Hepatocyte (in vitro differentiated cells): Measurements from ENCODE around the gene SBNO2. TPM values are rescaled to one million over a fixed set of nuclear protein-coding genes. Genes with fewer than 3 reads are reported as not detected.

ENCODE experiments used
- DNase-seq: peaks from one replicate; pipeline ENCODE4 v3.0.0-alpha.2; 2016; ENCODE audit warnings: low spot score
- H2AFZ ChIP-seq: fragments of 200-600 bp; sonication (generic); 2 replicates; pipeline ENCODE4 v1.6.0; 2016; ENCODE audit warnings: antibody characterized with exemption, mild to moderate bottlenecking
- H3K27ac ChIP-seq: fragments of 200-600 bp; sonication (generic); 2 replicates; pipeline ENCODE4 v1.5.1; 2016; ENCODE audit warnings: mild to moderate bottlenecking
- H3K27me3 ChIP-seq: fragments of 200-600 bp; sonication (generic); 2 replicates; pipeline ENCODE4 v1.6.1; 2016
- H3K36me3 ChIP-seq: fragments of 200-600 bp; sonication (generic); replicated peaks from 2 replicates; pipeline ENCODE4 v1.5.1; 2016; ENCODE audit warnings: low read depth; ENCODE audit not compliant: insufficient read depth
- H3K4me1 ChIP-seq: fragments of 200-600 bp; sonication (generic); 2 replicates; pipeline ENCODE4 v1.5.1; 2016; ENCODE audit warnings: mild to moderate bottlenecking, moderate library complexity; ENCODE audit not compliant: insufficient read depth
- H3K4me2 ChIP-seq: fragments of 200-600 bp; sonication (generic); 2 replicates; pipeline ENCODE4 v1.6.0; 2016
- H3K4me3 ChIP-seq: fragments of 200-600 bp; sonication (generic); 2 replicates; pipeline ENCODE4 v1.5.1; 2016; ENCODE audit warnings: mild to moderate bottlenecking
- H3K79me2 ChIP-seq: fragments of 200-600 bp; sonication (generic); 2 replicates; pipeline ENCODE4 v1.6.0; 2017; ENCODE audit warnings: mild to moderate bottlenecking
- H3K9me2 ChIP-seq: fragments of 200-600 bp; sonication (generic); replicated peaks from 2 replicates; pipeline ENCODE4 v1.6.0; 2017; ENCODE audit warnings: mild to moderate bottlenecking; ENCODE audit not compliant: insufficient read depth
- H3K9me3 ChIP-seq: fragments of 200-600 bp; sonication (generic); 2 replicates; pipeline ENCODE4 v1.5.1; 2016; ENCODE audit warnings: low read depth, mild to moderate bottlenecking
- H4K20me1 ChIP-seq: fragments of 200-600 bp; sonication (generic); 2 replicates; pipeline ENCODE4 v1.6.0; 2016; ENCODE audit warnings: mild to moderate bottlenecking; ENCODE audit not compliant: insufficient read depth, poor library complexity, severe bottlenecking
- EZH2 ChIP-seq: fragments of 200-600 bp; sonication (generic); IDR thresholded peaks from 2 replicates; pipeline ENCODE4 v1.6.1; 2016; ENCODE audit warnings: antibody characterized with exemption, mild to moderate bottlenecking, borderline replicate concordance
- EZH2phosphoT487 ChIP-seq: fragments of 200-600 bp; sonication (generic); IDR thresholded peaks from one replicate; pipeline ENCODE4 v1.6.1; 2018; ENCODE audit warnings: antibody characterized with exemption, mild to moderate bottlenecking, low read depth, moderate library complexity; ENCODE audit not compliant: unreplicated experiment, severe bottlenecking
- WGBS: methylation state at CpG from one replicate; pipeline ENCODE4 v1.1.6; 2016; ENCODE audit warnings: low lambda C conversion rate; ENCODE audit errors: missing lambda C conversion rate; 5-methylcytosine and 5-hydroxymethylcytosine counted together
- polyA plus RNA-seq: library from polyadenylated mRNA; unstranded; fragments of >200 nt; fragmentation: Nextera tagmentation; extraction: Ambion mirVana; gene quantifications from 2 replicates; pipeline ENCODE4 v1.2.1, GENCODE V29; 2016
- total RNA-seq: library from RNA; depleted of rRNA; stranded (reverse); fragments of >200 nt; gene quantifications from 2 replicates; pipeline ENCODE4 v1.2.3, GENCODE V29; 2014
- TF ChIP-seq, protein P1 (sequence below): fragments of 200-600 bp; sonication (generic); IDR thresholded peaks from 2 replicates; pipeline ENCODE4 v1.5.1; 2016; ENCODE audit warnings: antibody characterized with exemption, mild to moderate bottlenecking; ENCODE audit not compliant: poor library complexity

SBNO2 gene
- total and polyA plus RNA-seq, 2 experiments from 2014 or later: 12.7 to 15.6 TPM

DNA sequence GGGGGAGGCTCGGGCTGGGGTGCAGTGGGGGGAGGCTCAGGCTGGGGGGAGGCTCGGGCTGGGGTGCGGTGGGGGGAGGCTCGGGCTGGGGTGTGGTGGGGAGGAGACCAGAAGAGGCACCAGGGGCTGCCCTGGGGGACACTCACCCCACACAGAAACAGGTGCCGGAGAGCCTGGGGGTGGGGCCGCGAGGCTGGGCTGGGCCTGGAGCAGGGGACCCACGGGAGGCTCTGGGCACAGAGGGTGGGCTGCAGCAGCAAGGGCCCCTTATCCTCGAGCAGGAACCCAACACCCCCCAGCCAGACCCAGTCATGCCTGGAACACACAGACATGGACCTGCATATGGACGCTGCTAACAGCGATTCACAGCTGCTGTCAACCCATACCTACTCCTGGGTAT is 35.9 kb downstream of the SBNO2 start:
- Histone ChIP-seq H3K9me3 (no peaks in the 10 kb centered on the region), H3K9me2 (no peaks in the 10 kb centered on the region), H3K4me3 (no peak overlapping the region), H3K4me1 (peaks cover 4% of the 10 kb centered on the region), H2AFZ (no peak overlapping the region), H3K27ac (no peak overlapping the region), H3K4me2 (no peak overlapping the region), H4K20me1 (no peaks in the 10 kb centered on the region), H3K79me2 (peaks cover 8% of the 10 kb centered on the region), H3K27me3 (no peaks in the 10 kb centered on the region), H3K36me3 (no peaks in the 10 kb centered on the region)
- WGBS: 85% methylated on average over 6 of the region's 11 CpGs
- no peak for DNase-seq
- no peak for TF ChIP-seq EZH2
- TF ChIP-seq EZH2phosphoT487: no peak
- TF ChIP-seq, protein P1, sequence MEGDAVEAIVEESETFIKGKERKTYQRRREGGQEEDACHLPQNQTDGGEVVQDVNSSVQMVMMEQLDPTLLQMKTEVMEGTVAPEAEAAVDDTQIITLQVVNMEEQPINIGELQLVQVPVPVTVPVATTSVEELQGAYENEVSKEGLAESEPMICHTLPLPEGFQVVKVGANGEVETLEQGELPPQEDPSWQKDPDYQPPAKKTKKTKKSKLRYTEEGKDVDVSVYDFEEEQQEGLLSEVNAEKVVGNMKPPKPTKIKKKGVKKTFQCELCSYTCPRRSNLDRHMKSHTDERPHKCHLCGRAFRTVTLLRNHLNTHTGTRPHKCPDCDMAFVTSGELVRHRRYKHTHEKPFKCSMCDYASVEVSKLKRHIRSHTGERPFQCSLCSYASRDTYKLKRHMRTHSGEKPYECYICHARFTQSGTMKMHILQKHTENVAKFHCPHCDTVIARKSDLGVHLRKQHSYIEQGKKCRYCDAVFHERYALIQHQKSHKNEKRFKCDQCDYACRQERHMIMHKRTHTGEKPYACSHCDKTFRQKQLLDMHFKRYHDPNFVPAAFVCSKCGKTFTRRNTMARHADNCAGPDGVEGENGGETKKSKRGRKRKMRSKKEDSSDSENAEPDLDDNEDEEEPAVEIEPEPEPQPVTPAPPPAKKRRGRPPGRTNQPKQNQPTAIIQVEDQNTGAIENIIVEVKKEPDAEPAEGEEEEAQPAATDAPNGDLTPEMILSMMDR: no peak

DNA sequence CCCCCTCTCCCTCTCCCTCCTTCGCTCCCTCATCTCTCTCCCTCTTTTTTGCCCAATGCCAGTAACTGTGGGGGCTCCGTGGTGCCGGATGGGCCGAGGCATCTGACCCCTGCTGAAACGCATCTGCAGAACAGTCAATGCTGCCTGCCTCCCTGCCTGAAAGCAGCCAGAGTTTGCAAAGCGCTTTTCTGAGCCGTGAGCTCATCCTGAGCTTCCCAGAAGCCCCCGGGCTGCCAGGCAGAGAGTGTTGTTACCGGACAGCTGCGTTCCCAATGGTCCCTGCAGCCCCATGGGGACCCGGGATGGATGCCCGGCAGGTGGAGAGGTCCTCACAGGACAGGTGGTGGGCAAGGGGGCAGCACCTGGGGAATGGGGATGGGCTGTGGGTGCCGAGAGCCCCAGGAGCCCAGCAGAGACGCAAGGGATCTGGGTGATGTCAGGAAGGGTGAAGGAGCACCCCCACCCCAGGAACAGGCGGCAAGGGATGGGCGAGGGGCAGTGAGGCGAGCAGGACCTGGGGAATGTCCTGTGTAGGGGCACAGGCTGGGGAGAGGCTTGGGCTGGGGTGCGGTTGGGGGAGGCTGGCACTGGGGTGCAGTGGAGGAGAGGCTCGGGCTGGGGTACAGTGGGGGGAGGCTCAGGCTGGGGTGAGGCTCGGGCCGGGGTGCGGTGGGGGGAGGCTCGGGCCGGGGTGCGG is 37.3 kb downstream of the SBNO2 start:
- no peak for DNase-seq
- TF ChIP-seq EZH2 (no peak), EZH2phosphoT487 (no peak)
- TF ChIP-seq, protein P1: no peak
- no peaks in the 10 kb centered on the region for H3K36me3 ChIP-seq
- no peak overlapping the region for H3K27ac ChIP-seq
- peaks cover 12% of the 10 kb centered on the region for H3K4me1 ChIP-seq
- H3K4me2 ChIP-seq: no peak overlapping the region
- no peaks in the 10 kb centered on the region for H3K9me3 ChIP-seq
- 87% methylated on average over 13 of the region's 25 CpGs for WGBS
- no peaks in the 10 kb centered on the region for H3K9me2 ChIP-seq
- H3K4me3 ChIP-seq: no peak overlapping the region
- H3K27me3 ChIP-seq: no peaks in the 10 kb centered on the region
- H3K79me2 ChIP-seq: peaks cover 11% of the 10 kb centered on the region
- H2AFZ ChIP-seq: no peak overlapping the region
- H4K20me1 ChIP-seq: no peaks in the 10 kb centered on the region

DNA sequence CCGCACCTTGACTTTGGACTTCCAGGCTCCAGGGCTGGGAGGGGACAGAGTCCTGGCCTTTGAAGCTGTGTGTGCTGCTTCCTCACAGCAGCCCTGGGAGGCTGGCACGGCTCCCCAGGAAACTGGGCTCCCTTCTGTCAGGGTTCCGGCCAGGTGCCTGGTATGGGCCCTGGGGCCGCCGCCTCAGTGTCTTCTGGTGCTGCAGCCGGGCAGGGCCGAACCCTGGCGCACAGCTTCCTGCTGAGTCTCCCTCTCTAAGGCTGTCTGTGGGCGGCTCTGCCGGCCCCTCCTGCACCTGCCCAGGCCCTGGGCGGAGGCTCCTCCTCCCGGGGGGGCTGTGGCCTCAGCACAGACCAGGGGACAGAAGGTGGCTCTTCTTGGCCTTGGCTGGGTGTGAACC is 37.9 kb downstream of the SBNO2 start:
- no peaks in the 10 kb centered on the region for H3K9me2 ChIP-seq
- no peak for DNase-seq
- H3K27ac ChIP-seq: no peak overlapping the region
- H3K4me3 ChIP-seq: no peak overlapping the region
- 79% methylated on average over 12 of the region's 12 CpGs for WGBS
- H3K9me3 ChIP-seq: no peaks in the 10 kb centered on the region
- H3K79me2 ChIP-seq: peaks cover 16% of the 10 kb centered on the region
- H3K4me2 ChIP-seq: no peak overlapping the region
- no peak for TF ChIP-seq EZH2
- TF ChIP-seq EZH2phosphoT487: no peak
- TF ChIP-seq, protein P1: no peak
- H4K20me1 ChIP-seq: peaks cover 3% of the 10 kb centered on the region
- H3K27me3 ChIP-seq: no peaks in the 10 kb centered on the region
- H3K36me3 ChIP-seq: no peaks in the 10 kb centered on the region
- H3K4me1 ChIP-seq: peaks cover 17% of the 10 kb centered on the region
- no peak overlapping the region for H2AFZ ChIP-seq
